SK-N-DZ (cell line): Measurements from ENCODE around the gene IMMP2L.
"Not testable (repeated sequence)": the region's sequence is repeated elsewhere in the genome, so short reads cannot be mapped to it uniquely, and the experiment has no call there.

Experiments
- DNase-seq: peaks from one replicate; pipeline ENCODE4 v3.0.0-alpha.2; 2015; ENCODE audit warnings: low spot score

IMMP2L gene

GRCh38 chr7:111080495-111081105 lies 481.7 kb downstream of the IMMP2L start:
- DNase-seq, result no peak

GRCh38 chr7:111077001-111077400 lies 485.3 kb downstream of the IMMP2L start:
- no peak for DNase-seq

- no peak for DNase-seq
Measured at GRCh38 chr7:111076205-111076604, 486.1 kb downstream of the IMMP2L start.

- DNase-seq, result no peak
Measured at GRCh38 chr7:111075498-111075897, 486.8 kb downstream of the IMMP2L start.

GRCh38 chr7:111074748-111075146 lies 487.5 kb downstream of the IMMP2L start:
- DNase-seq, result no peak

- no peak for DNase-seq
Measured at GRCh38 chr7:111074071-111074747, 488.1 kb downstream of the IMMP2L start.

- DNase-seq, result not testable (repeated sequence)
Measured at GRCh38 chr7:111072658-111073057, 489.6 kb downstream of the IMMP2L start.

GRCh38 chr7:111071556-111071955 lies 490.7 kb downstream of the IMMP2L start:
- DNase-seq, result no peak

GRCh38 chr7:111068618-111069017 lies 493.7 kb downstream of the IMMP2L start:
- no peak for DNase-seq

GRCh38 chr7:111067682-111068081 lies 494.6 kb downstream of the IMMP2L start:
- DNase-seq, result no peak

GRCh38 chr7:111067251-111067650 lies 495.0 kb downstream of the IMMP2L start:
- DNase-seq, result no peak

- no peak for DNase-seq
Measured at GRCh38 chr7:111063166-111063565, 499.1 kb downstream of the IMMP2L start.

GRCh38 chr7:111059833-111060232 lies 502.5 kb downstream of the IMMP2L start:
- no peak for DNase-seq

GRCh38 chr7:111057066-111057465 lies 505.2 kb downstream of the IMMP2L start:
- DNase-seq, result no peak

GRCh38 chr7:111056371-111056770 lies 505.9 kb downstream of the IMMP2L start:
- no peak for DNase-seq

- DNase-seq, result no peak
Measured at GRCh38 chr7:111053035-111053434, 509.3 kb downstream of the IMMP2L start.

GRCh38 chr7:111051832-111052231 lies 510.5 kb downstream of the IMMP2L start:
- DNase-seq, result no peak

- DNase-seq, result no peak
Measured at GRCh38 chr7:111050875-111051416, 511.3 kb downstream of the IMMP2L start.

- DNase-seq, result no peak
Measured at GRCh38 chr7:111049971-111050680, 512.2 kb downstream of the IMMP2L start.

GRCh38 chr7:111047595-111047994 lies 514.7 kb downstream of the IMMP2L start:
- no peak for DNase-seq

GRCh38 chr7:111045449-111045848 lies 516.8 kb downstream of the IMMP2L start:
- no peak for DNase-seq

GRCh38 chr7:111043561-111043960 lies 518.7 kb downstream of the IMMP2L start:
- DNase-seq, result no peak

GRCh38 chr7:111042842-111043241 lies 519.5 kb downstream of the IMMP2L start:
- no peak for DNase-seq
